GM18861 (cell line): ENCODE results near the gene CHRFAM7A.
A peak's percentile ranks its signal among the peaks of the same experiment; 100 is the strongest.
"Not testable (repeated sequence)": the region's sequence is repeated elsewhere in the genome, so short reads cannot be mapped to it uniquely, and the experiment has no call there.

ENCODE experiments used
- ATAC-seq: cut with Tn5 transposase; IDR thresholded peaks from one replicate; pipeline ENCODE4 v1.9.1; 2021; ENCODE audit not compliant: unreplicated experiment

CHRFAM7A gene

DNA sequence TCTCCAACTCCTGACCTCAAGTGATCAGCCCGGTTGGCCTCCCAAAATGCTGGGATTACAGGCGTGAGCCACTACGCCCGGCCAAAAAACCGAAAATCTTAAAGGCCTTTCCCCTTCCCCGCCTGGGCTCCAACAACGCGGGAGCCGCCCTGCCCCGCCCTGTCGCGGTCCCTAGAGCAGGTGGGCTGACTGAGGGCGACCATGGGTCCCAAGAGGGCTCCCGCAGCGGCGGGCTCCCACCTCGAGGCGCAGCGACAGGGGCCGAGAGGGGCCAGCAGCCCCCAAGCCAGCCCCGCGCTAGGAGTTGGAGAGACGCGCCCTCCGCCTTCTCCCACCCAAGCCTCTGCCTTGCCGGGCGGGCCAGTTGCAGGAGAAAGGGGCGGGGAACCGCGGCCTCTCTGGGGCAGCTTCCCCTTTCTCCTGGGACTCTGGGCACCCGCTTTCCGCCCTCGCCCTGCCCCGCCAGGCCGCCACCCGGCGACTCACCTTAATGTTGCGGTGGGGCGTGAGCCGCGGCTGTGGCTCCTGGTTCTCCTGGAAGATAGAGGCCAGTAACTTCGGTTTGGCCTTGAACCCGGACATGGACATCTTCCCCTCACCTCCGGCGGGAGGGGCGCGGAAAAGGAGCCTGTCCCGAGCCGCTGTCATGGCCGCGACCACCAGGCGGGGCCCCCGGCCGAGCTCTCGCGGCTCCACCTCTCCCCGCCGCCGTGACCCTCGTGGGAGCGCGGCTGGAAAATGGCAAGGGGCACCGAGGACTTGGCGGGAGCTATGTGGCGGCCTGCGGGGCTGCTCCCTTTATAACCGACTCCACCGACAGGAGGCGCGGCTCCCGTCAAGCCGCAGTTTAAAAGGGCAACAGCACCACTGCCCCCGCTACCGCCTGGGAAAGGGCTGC is at the start of gene CHRFAM7A:
Gene CHRFAM7A, minus strand, starts transcription at position 775 of the 898 bp plus-strand sequence. CDS start 10,189 bp downstream, outside the sequence.
- ATAC-seq = not testable (repeated sequence)

DNA sequence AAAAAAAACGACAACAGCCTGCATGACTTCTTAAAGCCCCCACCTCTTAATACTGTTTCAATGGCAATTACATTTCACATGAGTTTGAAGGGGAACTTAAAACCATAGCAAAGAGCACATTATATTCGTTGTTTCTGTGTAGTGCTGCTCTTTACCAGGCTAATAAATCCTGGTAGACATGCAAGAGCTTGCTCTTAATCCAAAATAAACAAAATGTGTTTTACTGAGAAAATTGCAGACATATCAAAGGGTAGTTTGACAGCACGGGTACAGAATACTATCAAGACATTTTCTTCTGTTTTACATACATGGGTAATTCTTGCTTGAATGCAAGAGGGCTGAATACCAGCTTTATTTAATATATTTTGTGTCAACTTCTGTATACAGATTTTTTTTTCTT is 45.0 kb upstream of the CHRFAM7A start:
- not testable (repeated sequence) for ATAC-seq

- ATAC-seq = not testable (repeated sequence)
These were observed 42.5 kb upstream of the CHRFAM7A start for GRCh38 chr15:30435878-30436277.

GRCh38 chr15:30420723-30421122 is 27.4 kb upstream of the CHRFAM7A start:
- not testable (repeated sequence) for ATAC-seq

- ATAC-seq = not testable (repeated sequence)
These were observed 20.8 kb upstream of the CHRFAM7A start, which contains the start of gene GOLGA8R for GRCh38 chr15:30414160-30414559. Gene GOLGA8R (minus strand): TSS chr15:30414260. CDS start chr15:30414162, 98 bp downstream.

DNA sequence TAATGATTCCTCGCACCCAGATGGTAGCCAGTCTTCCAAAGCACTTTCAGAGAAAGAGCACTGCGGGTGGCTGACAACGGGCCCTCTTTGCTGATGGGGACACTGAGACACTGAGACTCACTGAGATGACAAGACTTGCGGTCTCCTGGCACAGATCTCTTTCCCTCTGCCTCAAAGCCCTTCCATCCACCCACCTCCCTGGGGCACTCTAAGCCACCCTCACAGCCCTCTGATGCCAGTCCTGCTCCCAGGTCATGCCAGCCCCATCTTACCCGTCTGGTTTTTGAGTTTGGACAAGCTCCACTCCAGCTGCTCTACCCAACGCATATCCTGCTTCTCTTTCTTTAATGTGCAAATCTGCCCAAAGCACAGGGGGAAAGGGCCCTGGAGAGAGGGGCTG is 14.3 kb upstream of the CHRFAM7A start:
- ATAC-seq = not testable (repeated sequence)

DNA sequence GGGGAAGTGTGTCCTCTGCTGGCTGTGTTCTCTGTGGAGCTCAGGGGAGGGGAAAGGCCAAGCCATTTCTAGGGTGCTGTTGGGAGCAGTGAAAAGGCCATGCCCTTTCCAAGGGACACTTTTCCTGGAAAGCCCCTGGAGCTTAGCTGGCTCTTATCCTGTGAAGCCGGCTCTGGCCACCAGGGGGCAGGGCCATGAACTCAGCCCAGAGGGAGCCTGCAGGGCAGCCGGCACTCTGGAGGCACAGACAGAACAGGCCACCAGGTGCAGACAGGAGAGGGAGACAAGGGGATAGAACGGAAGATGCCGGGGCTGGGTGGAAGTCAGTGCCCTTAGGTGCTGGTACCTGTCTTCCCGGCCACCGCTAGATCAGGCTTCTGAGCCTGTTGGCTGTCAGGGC is 5.6 kb upstream of the CHRFAM7A start:
- not testable (repeated sequence) for ATAC-seq

GRCh38 chr15:30393664-30393991 is 288 bp upstream of the CHRFAM7A start:
- ATAC-seq = not testable (repeated sequence)

GRCh38 chr15:30386318-30386887 is 6.9 kb downstream of the CHRFAM7A start:
- not testable (repeated sequence) for ATAC-seq

GRCh38 chr15:30377082-30377413 is 16.3 kb downstream of the CHRFAM7A start:
- not testable (repeated sequence) for ATAC-seq

DNA sequence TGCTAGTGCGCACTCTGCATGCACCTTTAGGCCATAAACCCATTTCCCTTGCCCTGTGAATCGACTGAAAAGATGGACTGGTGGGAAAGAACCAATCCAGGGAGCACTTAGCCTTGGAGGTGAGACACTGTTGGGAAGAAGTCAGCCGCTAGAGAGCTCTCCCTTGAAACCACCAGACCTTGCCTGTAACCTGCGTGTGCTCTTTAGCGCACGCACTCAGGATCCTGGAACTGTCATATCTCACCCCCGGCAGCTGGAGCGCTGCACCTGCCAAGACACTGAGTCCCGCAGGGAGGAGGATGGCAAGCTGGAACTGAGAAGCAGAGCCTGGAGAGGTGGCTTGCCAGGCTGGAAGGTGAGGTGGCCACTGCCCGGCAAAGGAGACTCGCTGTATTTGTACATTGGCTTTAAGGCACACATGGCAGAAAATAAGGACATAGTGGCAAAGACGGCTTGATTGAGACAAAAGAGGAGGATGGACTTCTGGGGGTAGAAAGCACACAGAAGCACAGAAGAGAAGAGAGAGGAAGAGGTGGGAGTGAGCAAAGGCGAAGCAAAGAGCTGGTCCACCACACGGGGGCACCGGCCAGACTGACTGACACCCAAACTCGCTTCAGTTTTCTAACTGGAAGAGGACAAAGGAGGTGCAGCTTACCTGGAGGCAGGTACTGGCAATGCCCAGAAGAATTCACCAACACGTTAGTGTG is 16.8 kb downstream of the CHRFAM7A start:
- ATAC-seq = not testable (repeated sequence)

- not testable (repeated sequence) for ATAC-seq
These were observed 17.5 kb downstream of the CHRFAM7A start for GRCh38 chr15:30375872-30376271.

DNA sequence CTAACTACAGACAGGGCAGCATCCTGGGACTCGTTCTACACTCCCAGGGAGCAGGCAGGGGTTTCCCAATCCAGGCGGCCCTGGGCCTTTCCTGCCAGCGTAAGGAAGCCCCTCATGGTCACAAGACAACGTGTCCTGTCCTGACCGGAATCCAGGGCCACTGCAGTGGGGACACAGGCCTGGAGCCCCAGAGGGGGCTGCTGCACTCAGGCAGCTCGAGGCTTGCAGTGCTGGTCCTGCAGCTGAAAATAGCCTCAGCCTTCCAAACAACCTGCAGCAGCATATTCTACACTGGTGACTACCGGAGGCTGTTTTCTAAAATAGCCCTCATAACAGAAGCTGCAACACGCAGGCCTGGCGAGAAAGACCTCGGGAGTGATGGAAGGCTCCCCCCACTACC is 18.5 kb downstream of the CHRFAM7A start:
- not testable (repeated sequence) for ATAC-seq

- ATAC-seq = not testable (repeated sequence)
These were observed 25.1 kb downstream of the CHRFAM7A start for GRCh38 chr15:30368271-30368670.

GRCh38 chr15:30367246-30367645 is 26.1 kb downstream of the CHRFAM7A start:
- ATAC-seq = not testable (repeated sequence)

DNA sequence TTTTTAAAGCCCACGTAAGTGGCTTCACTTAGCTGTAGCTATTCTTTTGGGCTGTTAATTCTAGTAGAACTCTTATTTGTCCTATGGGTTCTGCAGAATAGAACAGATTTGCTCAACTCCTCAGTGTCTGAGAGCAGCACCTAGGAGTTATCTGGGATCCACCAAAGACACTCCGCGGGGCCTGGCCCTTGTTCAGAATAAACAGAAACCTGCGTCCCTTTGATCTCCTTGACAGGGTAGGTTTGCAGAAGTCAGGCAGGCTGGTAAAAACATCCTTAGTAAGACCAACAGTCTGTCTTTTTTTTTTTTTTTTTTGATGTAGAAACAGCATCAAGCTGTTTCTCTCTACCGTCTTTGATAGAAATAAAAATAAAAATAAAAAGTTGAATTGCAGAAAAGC is 31.9 kb downstream of the CHRFAM7A start:
- ATAC-seq = not testable (repeated sequence)

DNA sequence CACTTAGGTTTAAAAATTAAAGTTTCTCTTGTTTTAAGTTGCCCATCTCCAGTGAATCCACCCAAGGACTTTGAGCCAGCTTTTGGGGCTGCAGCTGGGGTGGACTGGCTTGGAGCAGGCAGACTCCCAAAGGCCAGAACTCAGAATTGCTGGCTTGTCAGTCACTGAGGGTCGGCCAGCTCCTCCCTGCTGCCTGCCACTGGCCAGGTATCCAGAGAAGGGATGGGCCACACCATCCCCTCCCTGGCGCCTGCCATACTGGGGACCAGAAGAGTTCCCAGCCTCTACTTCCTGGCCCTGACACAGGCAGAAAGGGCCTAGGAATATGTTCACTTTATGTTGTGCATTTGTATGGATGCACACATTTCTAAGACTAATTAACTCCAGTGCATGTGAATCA is 32.4 kb downstream of the CHRFAM7A start:
- ATAC-seq = not testable (repeated sequence)

DNA sequence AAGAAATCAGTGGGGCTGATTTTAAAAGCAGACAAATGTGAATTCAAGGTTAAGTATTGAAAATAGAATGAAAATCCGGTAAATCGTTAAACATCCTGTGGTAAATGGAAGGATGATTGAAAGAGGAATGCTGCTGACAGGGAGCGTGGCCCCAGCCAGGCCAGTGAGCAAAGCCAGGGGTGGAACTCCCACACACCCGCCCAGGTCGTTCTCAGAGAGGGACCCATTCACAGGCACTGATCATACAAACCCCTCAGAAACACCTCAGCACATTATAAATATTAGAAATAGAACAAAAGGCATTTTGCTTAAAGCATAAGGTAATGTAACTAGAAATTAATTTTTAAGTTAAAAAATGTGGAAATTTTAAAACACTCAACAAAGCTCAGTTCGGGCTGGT is 38.3 kb downstream of the CHRFAM7A start:
- not testable (repeated sequence) for ATAC-seq

DNA sequence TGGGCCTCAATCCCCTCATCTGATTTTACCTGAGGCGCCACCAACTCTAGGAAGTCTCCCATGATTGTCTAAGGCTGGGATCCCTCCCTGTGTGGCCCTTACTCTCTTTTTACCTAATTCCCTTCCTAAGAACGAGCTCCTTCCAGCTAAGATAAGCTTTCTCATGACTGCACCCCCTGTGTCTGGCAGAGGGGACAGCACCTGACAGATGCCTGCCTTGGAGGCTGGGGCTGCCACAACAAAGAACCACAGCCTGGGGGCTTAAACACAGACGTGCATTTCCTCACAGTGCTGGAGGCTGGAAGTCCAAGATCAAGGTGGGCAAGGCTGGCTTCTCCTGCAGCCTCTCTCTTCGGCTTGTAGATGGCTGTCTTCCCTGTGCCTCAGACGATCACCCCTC is 43.5 kb downstream of the CHRFAM7A start:
- ATAC-seq = not testable (repeated sequence)

GRCh38 chr15:30336584-30336983 is 56.8 kb downstream of the CHRFAM7A start:
- ATAC-seq = not testable (repeated sequence)

DNA sequence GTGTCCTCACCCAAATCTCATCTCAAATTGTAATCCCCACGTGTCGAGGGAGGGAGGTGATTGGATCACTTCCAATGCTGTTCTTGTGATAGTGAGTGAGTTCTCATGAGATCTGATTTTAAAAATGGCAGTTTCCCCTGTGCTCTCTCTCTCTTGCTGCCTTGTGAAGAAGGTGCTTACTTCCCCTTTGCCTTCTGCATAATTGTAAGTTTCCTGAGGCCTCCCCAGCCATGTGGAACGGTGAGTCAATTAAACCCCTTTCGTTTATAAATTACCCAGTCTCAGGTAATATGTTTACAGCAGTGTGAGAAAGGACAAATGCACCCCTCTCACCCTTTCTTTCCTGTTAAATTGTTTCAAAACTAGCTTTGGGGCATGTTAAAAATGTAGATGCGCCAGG is 59.2 kb downstream of the CHRFAM7A start:
- peak; percentile 67 for ATAC-seq
